HepG2 (cell line): ENCODE results near the gene SCYGR6. TPM values are rescaled to one million over a fixed set of nuclear protein-coding genes. Genes with fewer than 3 reads are reported as not detected.
A peak's percentile ranks its signal among the peaks of the same experiment; 100 is the strongest.

ENCODE experiments used
- ARNTL ChIP-seq: sonication (generic); formaldehyde crosslinking; IDR thresholded peaks from 2 replicates; pipeline ENCODE4 v1.4.0; 2020; ENCODE audit warnings: mild to moderate bottlenecking, missing genetic modification reagents
- CHD4 ChIP-seq: fragments of 200-600 bp; sonication (generic); IDR thresholded peaks from 2 replicates; pipeline ENCODE4 v1.7.0; 2017; ENCODE audit warnings: mild to moderate bottlenecking, low read length, borderline replicate concordance
- HMG20B ChIP-seq: conservative IDR thresholded peaks from 2 replicates; pipeline ENCODE4 v1.6.1; 2016; ENCODE audit warnings: missing genetic modification reagents, missing compliant biosample characterization
- NFE2L2 ChIP-seq: fragments of 150-350 bp; IDR thresholded peaks from 2 replicates; pipeline ENCODE4 v1.6.1; 2014; ENCODE audit warnings: low read length
- RFX5 ChIP-seq: IDR thresholded peaks from 2 replicates; pipeline ENCODE4 v1.6.1; 2011; ENCODE audit warnings: low read depth, low read length, improper control_type of control experiment
- TGIF2 ChIP-seq: IDR thresholded peaks from 2 replicates; pipeline ENCODE4 v1.6.1; 2016; ENCODE audit warnings: control low read depth, missing compliant biosample characterization
- ZFP36L2 ChIP-seq: sonication (generic); formaldehyde crosslinking; IDR thresholded peaks from 2 replicates; pipeline ENCODE4 v1.4.0; 2020; ENCODE audit warnings: missing genetic modification reagents
- ZMYM3 ChIP-seq: sonication (generic); formaldehyde crosslinking; IDR thresholded peaks from 2 replicates; pipeline ENCODE4 v1.5.1; 2020; ENCODE audit warnings: mild to moderate bottlenecking, missing genetic modification reagents
- ZNF292 ChIP-seq: sonication (generic); formaldehyde crosslinking; IDR thresholded peaks from 2 replicates; pipeline ENCODE4 v1.8.1; 2022; ENCODE audit warnings: mild to moderate bottlenecking, low read depth, missing genetic modification reagents, borderline replicate concordance
- ZNF549 ChIP-seq: sonication (generic); formaldehyde crosslinking; IDR thresholded peaks from 2 replicates; pipeline ENCODE4 v1.5.0; 2020; ENCODE audit warnings: missing genetic modification reagents
- ZNF782 ChIP-seq: sonication (generic); formaldehyde crosslinking; IDR thresholded peaks from 2 replicates; pipeline ENCODE4 v1.4.0; 2020; ENCODE audit warnings: missing genetic modification reagents, mild to moderate bottlenecking, borderline replicate concordance
- polyA plus RNA-seq, 8 experiments: library from polyadenylated mRNA; depleted of rRNA in 3 of 8; stranded (reverse) in 7 of 8; unstranded in 1 of 8; fragments of >200 nt; fragmentation: Illumina TruSeq in 4 of 8; extraction: Trizol in 4 of 8; gene quantifications; 2 replicates each; pipeline versions ENCODE4 v1.2.1 to v1.2.3, GENCODE V29; 2011 to 2016; ENCODE audit warnings: low read depth in 4 of 8, missing spikeins in 1 of 8, mixed read lengths in 1 of 8; ENCODE audit not compliant: insufficient read depth in 1 of 8
- total RNA-seq, 5 experiments: library from RNA; depleted of rRNA; stranded (reverse); fragments of >200 nt; fragmentation: Illumina TruSeq; extraction: Trizol; gene quantifications; 2 replicates each; pipeline ENCODE4 v1.2.3, GENCODE V29; 2016; ENCODE audit warnings: low read depth in 1 of 5
- TF ChIP-seq, protein P1 (sequence below): sonication (generic); formaldehyde crosslinking; IDR thresholded peaks from 2 replicates; pipeline ENCODE4 v1.5.1; 2020; ENCODE audit warnings: mild to moderate bottlenecking, missing genetic modification reagents, borderline replicate concordance
- TF ChIP-seq, protein P2 (sequence below): sonication (generic); formaldehyde crosslinking; IDR thresholded peaks from 2 replicates; pipeline ENCODE4 v1.4.0; 2020; ENCODE audit warnings: missing genetic modification reagents
- TF ChIP-seq, protein P3 (sequence below): sonication (generic); formaldehyde crosslinking; IDR thresholded peaks from 2 replicates; pipeline ENCODE4 v1.4.0; 2020; ENCODE audit warnings: mild to moderate bottlenecking, missing genetic modification reagents
- TF ChIP-seq, protein P4 (sequence below): sonication (generic); formaldehyde crosslinking; IDR thresholded peaks from 2 replicates; pipeline ENCODE4 v1.5.0; 2020; ENCODE audit warnings: missing genetic modification reagents
- TF ChIP-seq, protein P5 (sequence below): sonication (generic); formaldehyde crosslinking; IDR thresholded peaks from 2 replicates; pipeline ENCODE4 v1.4.0; 2020; ENCODE audit warnings: missing genetic modification reagents
- TF ChIP-seq, protein P6 (sequence below): sonication (generic); formaldehyde crosslinking; IDR thresholded peaks from 2 replicates; pipeline ENCODE4 v1.4.0; 2020; ENCODE audit warnings: missing genetic modification reagents

Gene SCYGR6
- total and polyA plus RNA-seq, 2 of the 13 experiments (the other 11 are each of a cell fraction or from before 2014, with no cell fraction given) = not detected

DNA sequence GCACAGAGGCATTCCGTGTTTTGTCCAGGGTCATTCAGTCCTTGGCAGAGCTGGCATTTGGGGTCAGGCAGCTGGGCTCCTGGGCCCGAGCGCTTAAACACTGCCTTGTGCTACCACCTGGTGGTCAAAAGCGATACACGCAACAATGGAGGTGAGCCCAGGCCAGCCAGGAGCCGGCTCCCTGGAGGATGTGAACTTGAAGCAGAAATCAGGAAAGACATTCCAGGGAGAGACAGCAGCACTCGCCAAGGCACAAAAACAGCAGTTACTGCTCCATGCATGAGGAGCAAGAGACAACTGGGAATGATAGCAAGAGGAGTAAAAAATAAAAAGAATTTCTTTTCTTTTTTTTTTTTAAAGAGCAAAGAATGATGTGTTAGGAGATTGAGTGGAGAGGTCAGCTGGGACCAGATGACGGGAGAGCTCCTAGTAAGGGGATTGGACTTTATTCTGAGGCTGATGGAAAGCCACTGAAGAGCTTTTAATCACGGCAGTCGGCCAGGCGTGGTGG lies 41.9 kb upstream of the SCYGR6 start (continued):
- TF ChIP-seq, protein P1, sequence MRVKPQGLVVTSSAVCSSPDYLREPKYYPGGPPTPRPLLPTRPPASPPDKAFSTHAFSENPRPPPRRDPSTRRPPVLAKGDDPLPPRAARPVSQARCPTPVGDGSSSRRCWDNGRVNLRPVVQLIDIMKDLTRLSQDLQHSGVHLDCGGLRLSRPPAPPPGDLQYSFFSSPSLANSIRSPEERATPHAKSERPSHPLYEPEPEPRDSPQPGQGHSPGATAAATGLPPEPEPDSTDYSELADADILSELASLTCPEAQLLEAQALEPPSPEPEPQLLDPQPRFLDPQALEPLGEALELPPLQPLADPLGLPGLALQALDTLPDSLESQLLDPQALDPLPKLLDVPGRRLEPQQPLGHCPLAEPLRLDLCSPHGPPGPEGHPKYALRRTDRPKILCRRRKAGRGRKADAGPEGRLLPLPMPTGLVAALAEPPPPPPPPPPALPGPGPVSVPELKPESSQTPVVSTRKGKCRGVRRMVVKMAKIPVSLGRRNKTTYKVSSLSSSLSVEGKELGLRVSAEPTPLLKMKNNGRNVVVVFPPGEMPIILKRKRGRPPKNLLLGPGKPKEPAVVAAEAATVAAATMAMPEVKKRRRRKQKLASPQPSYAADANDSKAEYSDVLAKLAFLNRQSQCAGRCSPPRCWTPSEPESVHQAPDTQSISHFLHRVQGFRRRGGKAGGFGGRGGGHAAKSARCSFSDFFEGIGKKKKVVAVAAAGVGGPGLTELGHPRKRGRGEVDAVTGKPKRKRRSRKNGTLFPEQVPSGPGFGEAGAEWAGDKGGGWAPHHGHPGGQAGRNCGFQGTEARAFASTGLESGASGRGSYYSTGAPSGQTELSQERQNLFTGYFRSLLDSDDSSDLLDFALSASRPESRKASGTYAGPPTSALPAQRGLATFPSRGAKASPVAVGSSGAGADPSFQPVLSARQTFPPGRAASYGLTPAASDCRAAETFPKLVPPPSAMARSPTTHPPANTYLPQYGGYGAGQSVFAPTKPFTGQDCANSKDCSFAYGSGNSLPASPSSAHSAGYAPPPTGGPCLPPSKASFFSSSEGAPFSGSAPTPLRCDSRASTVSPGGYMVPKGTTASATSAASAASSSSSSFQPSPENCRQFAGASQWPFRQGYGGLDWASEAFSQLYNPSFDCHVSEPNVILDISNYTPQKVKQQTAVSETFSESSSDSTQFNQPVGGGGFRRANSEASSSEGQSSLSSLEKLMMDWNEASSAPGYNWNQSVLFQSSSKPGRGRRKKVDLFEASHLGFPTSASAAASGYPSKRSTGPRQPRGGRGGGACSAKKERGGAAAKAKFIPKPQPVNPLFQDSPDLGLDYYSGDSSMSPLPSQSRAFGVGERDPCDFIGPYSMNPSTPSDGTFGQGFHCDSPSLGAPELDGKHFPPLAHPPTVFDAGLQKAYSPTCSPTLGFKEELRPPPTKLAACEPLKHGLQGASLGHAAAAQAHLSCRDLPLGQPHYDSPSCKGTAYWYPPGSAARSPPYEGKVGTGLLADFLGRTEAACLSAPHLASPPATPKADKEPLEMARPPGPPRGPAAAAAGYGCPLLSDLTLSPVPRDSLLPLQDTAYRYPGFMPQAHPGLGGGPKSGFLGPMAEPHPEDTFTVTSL (CRISPR knock-in tag) = no peak; the same call in 1 of the 2 replicates
- TF ChIP-seq, protein P2, sequence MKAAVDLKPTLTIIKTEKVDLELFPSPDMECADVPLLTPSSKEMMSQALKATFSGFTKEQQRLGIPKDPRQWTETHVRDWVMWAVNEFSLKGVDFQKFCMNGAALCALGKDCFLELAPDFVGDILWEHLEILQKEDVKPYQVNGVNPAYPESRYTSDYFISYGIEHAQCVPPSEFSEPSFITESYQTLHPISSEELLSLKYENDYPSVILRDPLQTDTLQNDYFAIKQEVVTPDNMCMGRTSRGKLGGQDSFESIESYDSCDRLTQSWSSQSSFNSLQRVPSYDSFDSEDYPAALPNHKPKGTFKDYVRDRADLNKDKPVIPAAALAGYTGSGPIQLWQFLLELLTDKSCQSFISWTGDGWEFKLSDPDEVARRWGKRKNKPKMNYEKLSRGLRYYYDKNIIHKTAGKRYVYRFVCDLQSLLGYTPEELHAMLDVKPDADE (CRISPR knock-in tag) = no peak
- TF ChIP-seq ARNTL (no peak), ZMYM3 (no peak), ZNF549 (CRISPR knock-in tag) (no peak), ZNF292 (CRISPR knock-in tag) (no peak), CHD4 (no peak), RFX5 (peak; percentile 89), ZNF782 (CRISPR knock-in tag) (no peak), HMG20B (no peak), TGIF2 (0 out of 2 replicates have a peak, but pooled peaks have one; percentile 51), NFE2L2 (no peak), ZFP36L2 (no peak)
- TF ChIP-seq, protein P3, sequence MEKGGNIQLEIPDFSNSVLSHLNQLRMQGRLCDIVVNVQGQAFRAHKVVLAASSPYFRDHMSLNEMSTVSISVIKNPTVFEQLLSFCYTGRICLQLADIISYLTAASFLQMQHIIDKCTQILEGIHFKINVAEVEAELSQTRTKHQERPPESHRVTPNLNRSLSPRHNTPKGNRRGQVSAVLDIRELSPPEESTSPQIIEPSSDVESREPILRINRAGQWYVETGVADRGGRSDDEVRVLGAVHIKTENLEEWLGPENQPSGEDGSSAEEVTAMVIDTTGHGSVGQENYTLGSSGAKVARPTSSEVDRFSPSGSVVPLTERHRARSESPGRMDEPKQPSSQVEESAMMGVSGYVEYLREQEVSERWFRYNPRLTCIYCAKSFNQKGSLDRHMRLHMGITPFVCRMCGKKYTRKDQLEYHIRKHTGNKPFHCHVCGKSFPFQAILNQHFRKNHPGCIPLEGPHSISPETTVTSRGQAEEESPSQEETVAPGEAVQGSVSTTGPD (CRISPR knock-in tag) = no peak
- TF ChIP-seq, protein P4, sequence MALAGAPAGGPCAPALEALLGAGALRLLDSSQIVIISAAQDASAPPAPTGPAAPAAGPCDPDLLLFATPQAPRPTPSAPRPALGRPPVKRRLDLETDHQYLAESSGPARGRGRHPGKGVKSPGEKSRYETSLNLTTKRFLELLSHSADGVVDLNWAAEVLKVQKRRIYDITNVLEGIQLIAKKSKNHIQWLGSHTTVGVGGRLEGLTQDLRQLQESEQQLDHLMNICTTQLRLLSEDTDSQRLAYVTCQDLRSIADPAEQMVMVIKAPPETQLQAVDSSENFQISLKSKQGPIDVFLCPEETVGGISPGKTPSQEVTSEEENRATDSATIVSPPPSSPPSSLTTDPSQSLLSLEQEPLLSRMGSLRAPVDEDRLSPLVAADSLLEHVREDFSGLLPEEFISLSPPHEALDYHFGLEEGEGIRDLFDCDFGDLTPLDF (CRISPR knock-in tag) = no peak
- TF ChIP-seq, protein P5, sequence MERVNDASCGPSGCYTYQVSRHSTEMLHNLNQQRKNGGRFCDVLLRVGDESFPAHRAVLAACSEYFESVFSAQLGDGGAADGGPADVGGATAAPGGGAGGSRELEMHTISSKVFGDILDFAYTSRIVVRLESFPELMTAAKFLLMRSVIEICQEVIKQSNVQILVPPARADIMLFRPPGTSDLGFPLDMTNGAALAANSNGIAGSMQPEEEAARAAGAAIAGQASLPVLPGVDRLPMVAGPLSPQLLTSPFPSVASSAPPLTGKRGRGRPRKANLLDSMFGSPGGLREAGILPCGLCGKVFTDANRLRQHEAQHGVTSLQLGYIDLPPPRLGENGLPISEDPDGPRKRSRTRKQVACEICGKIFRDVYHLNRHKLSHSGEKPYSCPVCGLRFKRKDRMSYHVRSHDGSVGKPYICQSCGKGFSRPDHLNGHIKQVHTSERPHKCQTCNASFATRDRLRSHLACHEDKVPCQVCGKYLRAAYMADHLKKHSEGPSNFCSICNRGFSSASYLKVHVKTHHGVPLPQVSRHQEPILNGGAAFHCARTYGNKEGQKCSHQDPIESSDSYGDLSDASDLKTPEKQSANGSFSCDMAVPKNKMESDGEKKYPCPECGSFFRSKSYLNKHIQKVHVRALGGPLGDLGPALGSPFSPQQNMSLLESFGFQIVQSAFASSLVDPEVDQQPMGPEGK (CRISPR knock-in tag) = peak; percentile 48
- TF ChIP-seq, protein P6, sequence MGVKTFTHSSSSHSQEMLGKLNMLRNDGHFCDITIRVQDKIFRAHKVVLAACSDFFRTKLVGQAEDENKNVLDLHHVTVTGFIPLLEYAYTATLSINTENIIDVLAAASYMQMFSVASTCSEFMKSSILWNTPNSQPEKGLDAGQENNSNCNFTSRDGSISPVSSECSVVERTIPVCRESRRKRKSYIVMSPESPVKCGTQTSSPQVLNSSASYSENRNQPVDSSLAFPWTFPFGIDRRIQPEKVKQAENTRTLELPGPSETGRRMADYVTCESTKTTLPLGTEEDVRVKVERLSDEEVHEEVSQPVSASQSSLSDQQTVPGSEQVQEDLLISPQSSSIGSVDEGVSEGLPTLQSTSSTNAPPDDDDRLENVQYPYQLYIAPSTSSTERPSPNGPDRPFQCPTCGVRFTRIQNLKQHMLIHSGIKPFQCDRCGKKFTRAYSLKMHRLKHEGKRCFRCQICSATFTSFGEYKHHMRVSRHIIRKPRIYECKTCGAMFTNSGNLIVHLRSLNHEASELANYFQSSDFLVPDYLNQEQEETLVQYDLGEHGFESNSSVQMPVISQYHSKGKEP (CRISPR knock-in tag) = no peak
